HG03457 (cell line): ENCODE results near the gene GADD45GIP1.

ENCODE experiments used
- ATAC-seq: cut with Tn5 transposase; IDR thresholded peaks from one replicate; pipeline ENCODE4 v1.9.1; 2021; ENCODE audit warnings: moderate number of reproducible peaks; ENCODE audit not compliant: unreplicated experiment

Gene GADD45GIP1

GRCh38 chr19:12913851-12914690 lies 43.0 kb downstream of the GADD45GIP1 start:
- no peak for ATAC-seq

GRCh38 chr19:12913011-12913561 lies 43.9 kb downstream of the GADD45GIP1 start:
- no peak for ATAC-seq

DNA sequence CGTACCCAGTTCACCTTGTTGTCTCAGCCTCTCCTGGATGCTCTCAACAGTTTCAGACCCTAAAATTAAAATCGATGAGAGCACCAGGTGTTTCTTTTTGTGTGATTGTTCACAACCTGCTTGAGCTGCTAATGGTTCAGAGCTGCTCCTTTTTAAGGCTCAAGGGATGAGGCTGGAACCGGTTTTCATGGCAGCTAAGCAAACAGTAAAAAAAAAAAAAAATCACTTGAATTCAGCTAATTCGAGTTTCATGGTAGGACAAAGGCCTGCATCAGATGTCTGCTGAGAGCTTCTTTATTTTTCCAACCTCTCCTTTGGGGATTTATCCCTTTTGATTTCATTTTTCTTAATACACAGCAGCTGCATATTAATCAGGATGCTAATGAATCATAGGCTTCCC lies 44.5 kb downstream of the GADD45GIP1 start:
- ATAC-seq: no peak

GRCh38 chr19:12907166-12907565 lies 49.9 kb downstream of the GADD45GIP1 start:
- ATAC-seq: no peak
